ENCODE measurements around the gene DPYD.

Gene DPYD

GRCh38 chr1:97508653-97509218, 412.1 kb downstream of the DPYD start:
- TF ChIP-seq CTCF (IDR thresholded peaks at IDR 0.05; ENCODE audit: control insufficient read depth, extremely low read depth, insufficient read depth): no peak
- no peak overlapping the region for H3K4me3 ChIP-seq (ENCODE audit: low read depth, low read length)
- no peak for DNase-seq (ENCODE audit: low read depth)

- DNase-seq (ENCODE audit: low read depth): no peak
- H3K4me3 ChIP-seq (ENCODE audit: low read depth, low read length): no peak overlapping the region
- TF ChIP-seq CTCF (IDR thresholded peaks at IDR 0.05; ENCODE audit: control insufficient read depth, extremely low read depth, insufficient read depth): no peak
These were observed 413.0 kb downstream of the DPYD start for GRCh38 chr1:97507863-97508262.

GRCh38 chr1:97506368-97506767, 414.5 kb downstream of the DPYD start:
- H3K4me3 ChIP-seq (ENCODE audit: low read depth, low read length): no peak overlapping the region

GRCh38 chr1:97505816-97506215, 415.0 kb downstream of the DPYD start:
- DNase-seq (ENCODE audit: low read depth): no peak
- no peak for TF ChIP-seq CTCF (IDR thresholded peaks at IDR 0.05; ENCODE audit: control insufficient read depth, extremely low read depth, insufficient read depth)
- no peak overlapping the region for H3K4me3 ChIP-seq (ENCODE audit: low read depth, low read length)

More at GRCh38 chr1:97506368-97506767, 414.5 kb downstream of the DPYD start:
- DNase-seq (ENCODE audit: low read depth): no peak
- TF ChIP-seq CTCF (IDR thresholded peaks at IDR 0.05; ENCODE audit: control insufficient read depth, extremely low read depth, insufficient read depth): no peak

GRCh38 chr1:97505289-97505688, 415.5 kb downstream of the DPYD start:
- no peak for TF ChIP-seq CTCF (IDR thresholded peaks at IDR 0.05; ENCODE audit: control insufficient read depth, extremely low read depth, insufficient read depth)
- no peak for DNase-seq (ENCODE audit: low read depth)
- H3K4me3 ChIP-seq (ENCODE audit: low read depth, low read length): no peak overlapping the region

GRCh38 chr1:97502360-97502759, 418.5 kb downstream of the DPYD start:
- no peak for TF ChIP-seq CTCF (IDR thresholded peaks at IDR 0.05; ENCODE audit: control insufficient read depth, extremely low read depth, insufficient read depth)
- no peak overlapping the region for H3K4me3 ChIP-seq (ENCODE audit: low read depth, low read length)
- DNase-seq (ENCODE audit: low read depth): no peak

GRCh38 chr1:97501628-97502027, 419.2 kb downstream of the DPYD start:
- no peak for DNase-seq (ENCODE audit: low read depth)
- H3K4me3 ChIP-seq (ENCODE audit: low read depth, low read length): no peak overlapping the region
- no peak for TF ChIP-seq CTCF (IDR thresholded peaks at IDR 0.05; ENCODE audit: control insufficient read depth, extremely low read depth, insufficient read depth)
